Activated naive CD4-positive, alpha-beta T cell treated with anti-CD3 and anti-CD28 coated beads, Interleukin-2, amount 50 U/mL, for 24 hours (primary cell): ENCODE measurements around the gene TRPM8.
"Not testable (repeated sequence)": the region's sequence is repeated elsewhere in the genome, so short reads cannot be mapped to it uniquely, and the experiment has no call there.

Source experiments
- H3K27ac Mint-ChIP-seq: one replicate; pipeline ENCODE4 v1.8.0; 2021; ENCODE audit warnings: mild to moderate bottlenecking, mixed read lengths
- H3K27me3 Mint-ChIP-seq: one replicate; pipeline ENCODE4 v1.8.0; 2021; ENCODE audit warnings: mixed read lengths
- H3K36me3 Mint-ChIP-seq: one replicate; pipeline ENCODE4 v1.8.0; 2021; ENCODE audit warnings: mixed read lengths
- H3K4me1 Mint-ChIP-seq: one replicate; pipeline ENCODE4 v1.8.0; 2021; ENCODE audit warnings: mixed read lengths
- H3K4me3 Mint-ChIP-seq: one replicate; pipeline ENCODE4 v1.8.0; 2021; ENCODE audit warnings: mild to moderate bottlenecking, mixed read lengths
- H3K9me3 Mint-ChIP-seq: one replicate; pipeline ENCODE4 v1.8.0; 2021; ENCODE audit warnings: mixed read lengths

The TRPM8 gene

GRCh38 chr2:233953087-233953801, 36.1 kb downstream of the TRPM8 start:
- Mint-ChIP-seq H3K4me3 (no peak overlapping the region), H3K4me1 (no peaks in the 10 kb centered on the region), H3K27me3 (peaks cover 9% of the 10 kb centered on the region), H3K36me3 (no peaks in the 10 kb centered on the region), H3K9me3 (no peaks in the 10 kb centered on the region), H3K27ac (no peak overlapping the region)

- no peak overlapping the region for H3K4me3 Mint-ChIP-seq
- H3K27me3 Mint-ChIP-seq: no peaks in the 10 kb centered on the region
- no peaks in the 10 kb centered on the region for H3K4me1 Mint-ChIP-seq
- H3K27ac Mint-ChIP-seq: no peak overlapping the region
- H3K36me3 Mint-ChIP-seq: no peaks in the 10 kb centered on the region
- no peaks in the 10 kb centered on the region for H3K9me3 Mint-ChIP-seq
Measured at GRCh38 chr2:233960203-233960602, 43.0 kb downstream of the TRPM8 start.

- Mint-ChIP-seq H3K9me3 (no peaks in the 10 kb centered on the region), H3K27me3 (no peaks in the 10 kb centered on the region), H3K27ac (no peak overlapping the region), H3K4me3 (no peak overlapping the region), H3K4me1 (peaks cover 1% of the 10 kb centered on the region), H3K36me3 (no peaks in the 10 kb centered on the region)
Measured at GRCh38 chr2:233961905-233962304, 44.7 kb downstream of the TRPM8 start.

GRCh38 chr2:233964581-233964980, 47.4 kb downstream of the TRPM8 start:
- H3K4me3 Mint-ChIP-seq: no peak overlapping the region
- H3K4me1 Mint-ChIP-seq: peaks cover 13% of the 10 kb centered on the region
- H3K9me3 Mint-ChIP-seq: no peaks in the 10 kb centered on the region
- no peaks in the 10 kb centered on the region for H3K36me3 Mint-ChIP-seq
- no peak overlapping the region for H3K27ac Mint-ChIP-seq
- no peaks in the 10 kb centered on the region for H3K27me3 Mint-ChIP-seq

- Mint-ChIP-seq H3K9me3 (no peaks in the 10 kb centered on the region), H3K27me3 (no peaks in the 10 kb centered on the region)
Measured at GRCh38 chr2:233965032-233965603, 47.9 kb downstream of the TRPM8 start.

GRCh38 chr2:233965646-233966045, 48.5 kb downstream of the TRPM8 start:
- not testable (repeated sequence) for H3K27ac Mint-ChIP-seq, H3K4me3 Mint-ChIP-seq, H3K27me3 Mint-ChIP-seq

More at GRCh38 chr2:233965032-233965603, 47.9 kb downstream of the TRPM8 start:
- Mint-ChIP-seq H3K27ac (no peak overlapping the region), H3K4me3 (no peak overlapping the region), H3K36me3 (no peaks in the 10 kb centered on the region), H3K4me1 (peaks cover 13% of the 10 kb centered on the region)

GRCh38 chr2:233966388-233966787, 49.2 kb downstream of the TRPM8 start:
- no peaks in the 10 kb centered on the region for H3K36me3 Mint-ChIP-seq
- H3K4me1 Mint-ChIP-seq: peaks cover 13% of the 10 kb centered on the region
- H3K27me3 Mint-ChIP-seq: no peaks in the 10 kb centered on the region
- H3K4me3 Mint-ChIP-seq: no peak overlapping the region
- no peaks in the 10 kb centered on the region for H3K9me3 Mint-ChIP-seq
- H3K27ac Mint-ChIP-seq: no peak overlapping the region

More at GRCh38 chr2:233965646-233966045, 48.5 kb downstream of the TRPM8 start:
- H3K4me1 Mint-ChIP-seq: peaks cover 13% of the 10 kb centered on the region
- not testable (repeated sequence) for H3K9me3 Mint-ChIP-seq, H3K36me3 Mint-ChIP-seq

GRCh38 chr2:233967164-233967563, 50.0 kb downstream of the TRPM8 start:
- no peaks in the 10 kb centered on the region for H3K27me3 Mint-ChIP-seq
- peaks cover 13% of the 10 kb centered on the region for H3K4me1 Mint-ChIP-seq
- H3K4me3 Mint-ChIP-seq: no peak overlapping the region
- no peaks in the 10 kb centered on the region for H3K9me3 Mint-ChIP-seq
- H3K36me3 Mint-ChIP-seq: no peaks in the 10 kb centered on the region
- no peak overlapping the region for H3K27ac Mint-ChIP-seq

GRCh38 chr2:233968556-233968955, 51.4 kb downstream of the TRPM8 start:
- Mint-ChIP-seq H3K27me3 (no peaks in the 10 kb centered on the region), H3K9me3 (no peaks in the 10 kb centered on the region), H3K4me1 (peaks cover 13% of the 10 kb centered on the region), H3K4me3 (no peak overlapping the region), H3K36me3 (no peaks in the 10 kb centered on the region), H3K27ac (no peak overlapping the region)

- H3K27ac Mint-ChIP-seq, H3K4me3 Mint-ChIP-seq, H3K27me3 Mint-ChIP-seq, H3K36me3 Mint-ChIP-seq, H3K9me3 Mint-ChIP-seq: not testable (repeated sequence)
- peaks cover 10% of the 10 kb centered on the region for H3K4me1 Mint-ChIP-seq
Measured at GRCh38 chr2:233972460-233972859, 55.3 kb downstream of the TRPM8 start.

- Mint-ChIP-seq H3K4me1 (peaks cover 10% of the 10 kb centered on the region), H3K27ac (no peak overlapping the region), H3K9me3 (no peaks in the 10 kb centered on the region), H3K4me3 (no peak overlapping the region), H3K36me3 (no peaks in the 10 kb centered on the region), H3K27me3 (no peaks in the 10 kb centered on the region)
Measured at GRCh38 chr2:233972941-233973575, 55.9 kb downstream of the TRPM8 start.

- Mint-ChIP-seq H3K4me1 (peaks cover 10% of the 10 kb centered on the region), H3K9me3 (no peaks in the 10 kb centered on the region), H3K27me3 (no peaks in the 10 kb centered on the region), H3K4me3 (no peak overlapping the region), H3K36me3 (no peaks in the 10 kb centered on the region), H3K27ac (no peak overlapping the region)
Measured at GRCh38 chr2:233973786-233974185, 56.6 kb downstream of the TRPM8 start.

- Mint-ChIP-seq H3K4me3 (no peak overlapping the region), H3K9me3 (no peaks in the 10 kb centered on the region), H3K36me3 (no peaks in the 10 kb centered on the region), H3K4me1 (peaks cover 8% of the 10 kb centered on the region), H3K27me3 (no peaks in the 10 kb centered on the region), H3K27ac (no peak overlapping the region)
Measured at GRCh38 chr2:233974530-233975071, 57.4 kb downstream of the TRPM8 start.

GRCh38 chr2:233976087-233976486, 58.9 kb downstream of the TRPM8 start:
- Mint-ChIP-seq H3K9me3 (no peaks in the 10 kb centered on the region), H3K27ac (no peak overlapping the region), H3K4me1 (peaks cover 8% of the 10 kb centered on the region), H3K27me3 (no peaks in the 10 kb centered on the region), H3K4me3 (no peak overlapping the region), H3K36me3 (no peaks in the 10 kb centered on the region)

GRCh38 chr2:233976690-233977294, 59.6 kb downstream of the TRPM8 start:
- H3K36me3 Mint-ChIP-seq: no peaks in the 10 kb centered on the region
- peaks cover 8% of the 10 kb centered on the region for H3K4me1 Mint-ChIP-seq
- no peak overlapping the region for H3K4me3 Mint-ChIP-seq
- no peaks in the 10 kb centered on the region for H3K9me3 Mint-ChIP-seq
- H3K27ac Mint-ChIP-seq: no peak overlapping the region
- no peaks in the 10 kb centered on the region for H3K27me3 Mint-ChIP-seq
